MM.1S (cell line): ENCODE results near the gene TEAD4.

ENCODE experiments used
- CTCF ChIP-seq: fragments of 300-600 bp; sonication (generic); IDR thresholded peaks from 2 replicates; pipeline ENCODE4 v1.5.1; 2016; ENCODE audit warnings: antibody characterized with exemption, low read length, mixed read lengths
- EZH2 ChIP-seq: fragments of 300-600 bp; sonication (generic); optimal IDR thresholded peaks from 2 replicates; pipeline ENCODE3; 2017; ENCODE audit warnings: low read depth, mild to moderate bottlenecking, antibody characterized with exemption, low read length, mixed read lengths
- EZH2phosphoT487 ChIP-seq: fragments of 300-600 bp; sonication (generic); IDR thresholded peaks from 2 replicates; pipeline ENCODE4 v1.6.1; 2018; ENCODE audit warnings: antibody characterized with exemption, low read length

- no peak for TF ChIP-seq EZH2
- no peak for TF ChIP-seq CTCF
- TF ChIP-seq EZH2phosphoT487, result no peak
These were observed 89.3 kb downstream of the TEAD4 start for GRCh38 chr12:3048540-3048939.
